ENCODE data around the gene ARHGAP24. TPM values are rescaled to one million over a fixed set of nuclear protein-coding genes. Genes with fewer than 3 reads are reported as not detected.

Gene ARHGAP24
- total RNA-seq, 1 donor = 52.5 TPM

DNA sequence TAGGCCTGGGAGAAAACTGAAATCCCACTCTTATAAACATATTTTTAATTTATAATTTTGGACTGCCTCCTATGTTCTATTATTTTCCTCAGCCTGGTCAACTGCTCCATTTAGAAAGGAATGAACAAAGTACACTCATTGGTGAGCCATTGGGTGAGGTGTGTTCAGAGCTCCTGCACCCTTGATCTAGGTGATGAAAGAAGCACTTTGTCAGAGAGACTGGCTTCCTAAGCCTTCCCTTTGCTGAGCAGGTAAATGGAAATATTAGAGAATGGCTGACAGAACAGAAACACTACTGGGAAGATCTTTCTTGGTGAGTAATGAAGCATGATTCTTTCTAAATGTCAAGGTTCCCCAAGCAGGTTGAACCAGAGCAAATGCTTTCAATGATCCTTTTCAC, 19.0 kb upstream of the ARHGAP24 start:
- H3K27me3 ChIP-seq (ENCODE audit: insufficient read depth, low read length) = no peaks in the 10 kb centered on the region
- H3K79me2 ChIP-seq (ENCODE audit: insufficient read depth, low read length) = no peaks in the 10 kb centered on the region
- no peaks in the 10 kb centered on the region for H3K4me1 ChIP-seq (ENCODE audit: insufficient read depth, low read length)
- H3K4me2 ChIP-seq (ENCODE audit: insufficient read depth, low read length) = no peak overlapping the region
- H3K4me3 ChIP-seq (ENCODE audit: insufficient read depth, low read length) = no peak overlapping the region
- DNase-seq (ENCODE audit: insufficient read length, low spot score, missing footprints) = no peak
- H3K27ac ChIP-seq (ENCODE audit: low read depth, low read length) = no peak overlapping the region
- H4K20me1 ChIP-seq (ENCODE audit: insufficient read depth, low read length) = no peaks in the 10 kb centered on the region
- TF ChIP-seq, protein P1, sequence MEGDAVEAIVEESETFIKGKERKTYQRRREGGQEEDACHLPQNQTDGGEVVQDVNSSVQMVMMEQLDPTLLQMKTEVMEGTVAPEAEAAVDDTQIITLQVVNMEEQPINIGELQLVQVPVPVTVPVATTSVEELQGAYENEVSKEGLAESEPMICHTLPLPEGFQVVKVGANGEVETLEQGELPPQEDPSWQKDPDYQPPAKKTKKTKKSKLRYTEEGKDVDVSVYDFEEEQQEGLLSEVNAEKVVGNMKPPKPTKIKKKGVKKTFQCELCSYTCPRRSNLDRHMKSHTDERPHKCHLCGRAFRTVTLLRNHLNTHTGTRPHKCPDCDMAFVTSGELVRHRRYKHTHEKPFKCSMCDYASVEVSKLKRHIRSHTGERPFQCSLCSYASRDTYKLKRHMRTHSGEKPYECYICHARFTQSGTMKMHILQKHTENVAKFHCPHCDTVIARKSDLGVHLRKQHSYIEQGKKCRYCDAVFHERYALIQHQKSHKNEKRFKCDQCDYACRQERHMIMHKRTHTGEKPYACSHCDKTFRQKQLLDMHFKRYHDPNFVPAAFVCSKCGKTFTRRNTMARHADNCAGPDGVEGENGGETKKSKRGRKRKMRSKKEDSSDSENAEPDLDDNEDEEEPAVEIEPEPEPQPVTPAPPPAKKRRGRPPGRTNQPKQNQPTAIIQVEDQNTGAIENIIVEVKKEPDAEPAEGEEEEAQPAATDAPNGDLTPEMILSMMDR (IDR thresholded peaks at IDR 0.05; ENCODE audit: extremely low read depth, low read depth, low read length) = no peak
- no peaks in the 10 kb centered on the region for H3K9me3 ChIP-seq (ENCODE audit: low read depth, low read length)
- H2AFZ ChIP-seq (ENCODE audit: low read length) = no peak overlapping the region
- no peaks in the 10 kb centered on the region for H3K36me3 ChIP-seq (ENCODE audit: insufficient read depth, low read length)

DNA sequence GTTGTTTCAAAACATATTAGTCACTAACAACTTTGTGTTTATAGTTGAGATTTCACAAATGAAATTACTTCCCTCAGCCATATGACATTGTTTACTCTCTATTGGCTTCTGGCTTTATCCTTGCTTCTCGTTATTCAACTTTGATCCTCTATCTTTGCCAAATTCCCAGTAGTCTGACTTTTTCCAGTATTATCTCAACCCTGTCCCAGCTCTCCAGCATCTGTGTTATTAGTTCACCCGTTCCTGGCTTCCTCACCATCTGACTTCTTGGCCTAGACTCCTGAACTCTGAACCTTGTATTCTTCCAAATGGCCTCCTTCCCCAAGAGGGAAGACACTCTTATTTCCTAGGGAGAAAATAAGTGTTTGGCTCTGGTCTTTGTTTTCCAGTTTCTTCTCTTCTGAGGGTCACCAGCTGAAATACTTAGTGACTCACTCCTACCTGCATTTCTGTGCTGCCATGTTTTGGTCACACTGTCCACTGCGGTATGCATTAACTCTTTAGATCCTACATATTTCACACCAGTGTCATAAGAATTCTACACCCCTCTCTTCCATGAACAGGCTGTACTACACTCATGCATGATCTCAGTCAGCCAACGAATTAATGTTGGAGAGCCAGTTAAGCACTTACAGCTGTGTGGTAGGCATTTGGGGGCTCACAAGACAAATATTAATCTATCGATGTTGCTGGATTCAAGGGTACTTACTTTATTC, 17.0 kb upstream of the ARHGAP24 start:
- Histone ChIP-seq H3K4me1 (ENCODE audit: insufficient read depth, low read length) (no peaks in the 10 kb centered on the region), H3K27me3 (ENCODE audit: insufficient read depth, low read length) (no peaks in the 10 kb centered on the region), H3K79me2 (ENCODE audit: insufficient read depth, low read length) (no peaks in the 10 kb centered on the region), H4K20me1 (ENCODE audit: insufficient read depth, low read length) (no peaks in the 10 kb centered on the region), H3K36me3 (ENCODE audit: insufficient read depth, low read length) (no peaks in the 10 kb centered on the region), H3K4me2 (ENCODE audit: insufficient read depth, low read length) (no peak overlapping the region), H2AFZ (ENCODE audit: low read length) (no peak overlapping the region), H3K27ac (ENCODE audit: low read depth, low read length) (no peak overlapping the region), H3K4me3 (ENCODE audit: insufficient read depth, low read length) (no peak overlapping the region), H3K9me3 (ENCODE audit: low read depth, low read length) (no peaks in the 10 kb centered on the region)
- DNase-seq (ENCODE audit: insufficient read length, low spot score, missing footprints) = no peak
- TF ChIP-seq, protein P1 (IDR thresholded peaks at IDR 0.05; ENCODE audit: extremely low read depth, low read depth, low read length) = no peak

DNA sequence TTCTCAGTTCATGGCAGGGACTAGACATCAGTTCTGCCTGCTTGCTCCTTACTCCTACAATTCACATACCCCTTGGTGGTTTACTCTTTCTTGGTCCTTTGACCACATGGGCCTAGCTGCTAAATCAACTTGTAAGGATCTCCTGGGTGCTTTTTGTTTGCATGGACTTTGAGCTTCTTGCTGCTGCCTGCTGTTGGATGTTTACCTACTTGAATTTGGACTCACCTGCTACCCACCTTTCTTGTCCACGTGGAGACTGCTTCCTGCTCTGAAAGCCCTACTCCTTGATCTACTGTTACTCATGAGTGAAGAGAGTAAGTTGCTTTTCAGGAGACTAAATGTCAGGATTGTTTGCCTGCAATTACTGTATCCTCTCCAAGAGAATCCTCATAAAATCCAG, 15.2 kb upstream of the ARHGAP24 start:
- no peak for DNase-seq (ENCODE audit: insufficient read length, low spot score, missing footprints)
- no peak overlapping the region for H2AFZ ChIP-seq (ENCODE audit: low read length)
- no peaks in the 10 kb centered on the region for H3K79me2 ChIP-seq (ENCODE audit: insufficient read depth, low read length)
- H4K20me1 ChIP-seq (ENCODE audit: insufficient read depth, low read length) = no peaks in the 10 kb centered on the region
- TF ChIP-seq, protein P1 (IDR thresholded peaks at IDR 0.05; ENCODE audit: extremely low read depth, low read depth, low read length) = no peak
- H3K4me3 ChIP-seq (ENCODE audit: insufficient read depth, low read length) = no peak overlapping the region
- H3K36me3 ChIP-seq (ENCODE audit: insufficient read depth, low read length) = no peaks in the 10 kb centered on the region
- H3K27me3 ChIP-seq (ENCODE audit: insufficient read depth, low read length) = no peaks in the 10 kb centered on the region
- no peaks in the 10 kb centered on the region for H3K9me3 ChIP-seq (ENCODE audit: low read depth, low read length)
- H3K4me1 ChIP-seq (ENCODE audit: insufficient read depth, low read length) = no peaks in the 10 kb centered on the region
- H3K27ac ChIP-seq (ENCODE audit: low read depth, low read length) = no peak overlapping the region
- no peak overlapping the region for H3K4me2 ChIP-seq (ENCODE audit: insufficient read depth, low read length)

DNA sequence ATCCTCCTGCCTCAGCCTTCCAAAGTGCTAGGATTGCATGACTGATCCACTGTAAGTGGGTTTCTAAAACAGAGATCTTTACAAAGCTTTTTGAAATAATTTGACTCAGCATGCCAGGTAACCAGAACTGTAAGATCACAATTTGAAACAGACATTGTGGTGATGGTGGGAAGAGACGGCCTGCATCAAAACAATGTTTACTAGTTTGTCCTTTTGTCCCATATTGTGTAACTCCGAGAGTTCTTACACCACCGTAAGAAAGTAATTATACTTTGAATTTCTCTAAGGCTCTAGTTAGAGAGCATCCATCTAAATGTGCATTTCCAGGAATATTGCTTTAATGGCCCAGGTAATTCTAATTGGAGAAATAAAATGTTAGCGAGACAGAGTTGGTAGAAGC, 594 bp upstream of the ARHGAP24 start:
- Histone ChIP-seq H4K20me1 (ENCODE audit: insufficient read depth, low read length) (no peaks in the 10 kb centered on the region), H3K79me2 (ENCODE audit: insufficient read depth, low read length) (no peaks in the 10 kb centered on the region), H3K27ac (ENCODE audit: low read depth, low read length) (no peak overlapping the region), H3K4me1 (ENCODE audit: insufficient read depth, low read length) (peaks cover 9% of the 10 kb centered on the region), H3K4me2 (ENCODE audit: insufficient read depth, low read length) (peak overlapping the region; percentile 86), H3K27me3 (ENCODE audit: insufficient read depth, low read length) (no peaks in the 10 kb centered on the region), H3K9me3 (ENCODE audit: low read depth, low read length) (no peaks in the 10 kb centered on the region), H3K4me3 (ENCODE audit: insufficient read depth, low read length) (peak overlapping the region; percentile 80), H3K36me3 (ENCODE audit: insufficient read depth, low read length) (no peaks in the 10 kb centered on the region), H2AFZ (ENCODE audit: low read length) (peak overlapping the region; percentile 90)
- TF ChIP-seq, protein P1 (IDR thresholded peaks at IDR 0.05; ENCODE audit: extremely low read depth, low read depth, low read length) = no peak
- no peak for DNase-seq (ENCODE audit: insufficient read length, low spot score, missing footprints)
